BLaER1 (cell line): ENCODE data around the gene ALDH3B1.
"Not testable (repeated sequence)": the region's sequence is repeated elsewhere in the genome, so short reads cannot be mapped to it uniquely, and the experiment has no call there.

Experiments used
- H3K27ac ChIP-seq: shearing (Covaris generic); formaldehyde crosslinking; 2 replicates; pipeline ENCODE4 v1.8.1; 2022
- H3K27me3 ChIP-seq: shearing (Covaris generic); formaldehyde crosslinking; 2 replicates; pipeline ENCODE4 v1.8.1; 2022
- H3K36me3 ChIP-seq: shearing (Covaris generic); formaldehyde crosslinking; 2 replicates; pipeline ENCODE4 v1.8.1; 2022
- H3K4me1 ChIP-seq: shearing (Covaris generic); formaldehyde crosslinking; 2 replicates; pipeline ENCODE4 v1.8.1; 2022
- H3K4me2 ChIP-seq: shearing (Covaris generic); formaldehyde crosslinking; 2 replicates; pipeline ENCODE4 v1.8.1; 2022
- H3K4me3 ChIP-seq: shearing (Covaris generic); formaldehyde crosslinking; 2 replicates; pipeline ENCODE4 v1.8.1; 2022
- H3K9ac ChIP-seq: shearing (Covaris generic); formaldehyde crosslinking; 2 replicates; pipeline ENCODE4 v1.8.1; 2022
- H3K9me3 ChIP-seq: shearing (Covaris generic); formaldehyde crosslinking; 2 replicates; pipeline ENCODE4 v1.8.1; 2022
- H4K20me1 ChIP-seq: shearing (Covaris generic); formaldehyde crosslinking; 2 replicates; pipeline ENCODE4 v1.8.1; 2022
- Cebpa-rat ChIP-seq: shearing (Covaris generic); IDR thresholded peaks from 2 replicates; pipeline ENCODE4 v1.8.1; 2022

The ALDH3B1 gene

GRCh38 chr11:68010090-68011041, at the start of gene ALDH3B1:
TSS of gene ALDH3B1 (plus strand) at chr11:68010327. CDS start at chr11:68015298, 4,971 bp downstream.
- Histone ChIP-seq H3K27me3 (no peaks in the 10 kb centered on the region), H3K4me3 (peak within 1 kb of the TSS; percentile 67), H3K27ac (peak within 1 kb of the TSS; percentile 96), H3K9me3 (no peaks in the 10 kb centered on the region), H4K20me1 (no peaks in the 10 kb centered on the region), H3K4me1 (peaks cover 100% of the 10 kb centered on the region), H3K36me3 (0 out of 2 replicates have a peak, but pooled peaks cover 5% of the 10 kb centered on the region), H3K9ac (peak within 1 kb of the TSS; percentile 84), H3K4me2 (peak within 1 kb of the TSS; percentile 100)
- peak; percentile 91 for TF ChIP-seq Cebpa-rat

- H3K9me3 ChIP-seq, H3K27ac ChIP-seq: not testable (repeated sequence)
These were observed 46.9 kb upstream of the ALDH3B1 start for GRCh38 chr11:67963217-67963616.

GRCh38 chr11:67963879-67964278, 46.2 kb upstream of the ALDH3B1 start:
- not testable (repeated sequence) for H3K4me3 ChIP-seq, H3K9ac ChIP-seq, H4K20me1 ChIP-seq, H3K27me3 ChIP-seq, H3K9me3 ChIP-seq, H3K4me1 ChIP-seq, H3K27ac ChIP-seq, H3K4me2 ChIP-seq, H3K36me3 ChIP-seq

More at GRCh38 chr11:67963217-67963616, 46.9 kb upstream of the ALDH3B1 start:
- H4K20me1 ChIP-seq, H3K4me2 ChIP-seq, H3K27me3 ChIP-seq, H3K4me1 ChIP-seq, H3K4me3 ChIP-seq, H3K36me3 ChIP-seq, H3K9ac ChIP-seq: not testable (repeated sequence)

DNA sequence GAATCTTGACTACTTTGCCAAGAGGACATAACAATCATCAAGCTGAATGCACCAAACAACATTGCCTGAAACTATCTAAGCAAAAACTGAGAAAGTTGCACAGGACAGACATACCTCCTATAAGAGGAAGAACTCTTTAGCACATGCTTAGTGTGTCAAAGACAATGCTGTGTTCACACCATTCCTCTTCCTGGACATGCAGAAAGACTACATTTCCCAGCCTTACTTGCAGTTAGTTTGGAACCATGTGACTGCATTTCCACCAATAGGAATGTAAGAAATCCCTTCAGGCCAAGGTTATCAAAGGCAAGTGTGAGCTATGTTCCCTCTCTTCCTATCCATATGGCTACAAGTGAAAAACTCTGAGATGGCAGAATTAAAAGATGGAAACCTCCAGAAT, 45.4 kb upstream of the ALDH3B1 start:
- not testable (repeated sequence) for H3K4me1 ChIP-seq, H3K27ac ChIP-seq, H3K36me3 ChIP-seq, H4K20me1 ChIP-seq, H3K4me3 ChIP-seq, H3K9me3 ChIP-seq, H3K27me3 ChIP-seq, H3K4me2 ChIP-seq, H3K9ac ChIP-seq

GRCh38 chr11:67965830-67966348, 44.2 kb upstream of the ALDH3B1 start:
- H3K9ac ChIP-seq, H3K36me3 ChIP-seq, H3K4me1 ChIP-seq, H3K4me3 ChIP-seq, H4K20me1 ChIP-seq, H3K27ac ChIP-seq, H3K27me3 ChIP-seq, H3K9me3 ChIP-seq, H3K4me2 ChIP-seq: not testable (repeated sequence)

DNA sequence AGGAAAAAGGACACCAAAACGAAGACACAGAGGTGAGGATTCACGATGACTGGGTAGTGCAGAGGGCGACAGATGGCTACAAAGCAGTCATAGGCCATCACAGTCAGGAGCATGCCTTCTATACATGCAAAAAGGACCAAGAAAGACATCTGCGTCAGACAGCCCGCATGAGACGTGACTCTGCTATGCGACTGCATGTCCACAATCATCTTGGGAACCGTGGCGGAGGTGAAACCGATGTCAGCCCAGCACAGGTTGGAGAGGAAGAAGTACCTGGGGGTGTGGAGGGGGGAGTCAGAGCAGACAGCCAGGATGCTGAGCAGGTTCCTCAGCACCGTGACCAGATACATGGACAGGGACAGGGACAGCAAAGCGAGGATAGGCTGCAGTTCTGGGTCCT, 35.4 kb upstream of the ALDH3B1 start:
- H3K27me3 ChIP-seq, H3K4me1 ChIP-seq, H3K4me2 ChIP-seq, H3K27ac ChIP-seq, H3K9ac ChIP-seq, H3K36me3 ChIP-seq, H3K4me3 ChIP-seq, H4K20me1 ChIP-seq, H3K9me3 ChIP-seq: not testable (repeated sequence)

DNA sequence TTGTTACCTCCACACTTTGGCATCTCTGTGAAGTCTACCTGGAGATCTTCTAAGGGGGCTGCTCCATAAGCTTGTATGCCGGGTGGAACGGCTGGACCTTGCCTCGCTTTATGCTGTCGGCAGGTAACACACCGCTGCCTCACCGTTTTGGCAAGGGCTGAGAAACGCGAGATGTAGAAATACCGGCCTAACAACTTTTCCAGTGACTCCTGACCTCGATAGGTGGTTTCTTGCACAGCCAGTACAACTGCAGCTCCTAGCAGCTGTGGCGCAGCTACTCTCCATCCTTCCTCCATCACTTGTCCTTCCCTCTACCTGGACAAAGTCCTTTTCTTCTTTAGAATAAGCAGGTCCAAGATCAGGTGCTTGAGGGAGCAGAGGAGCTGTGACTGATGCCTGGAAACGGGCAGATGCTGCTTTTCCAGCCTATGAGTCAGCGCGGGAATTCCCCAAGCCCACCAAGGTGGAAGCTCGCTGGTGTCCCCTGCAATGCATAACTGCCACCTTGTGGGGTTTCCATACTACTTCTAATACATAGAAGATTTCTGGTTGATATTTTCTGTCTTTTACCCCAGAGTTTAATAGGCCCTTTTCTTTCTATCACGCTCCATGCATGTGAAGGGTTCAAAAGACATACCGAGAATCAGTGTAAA, 31.2 kb upstream of the ALDH3B1 start:
- not testable (repeated sequence) for H3K4me3 ChIP-seq, H3K27me3 ChIP-seq, H3K4me2 ChIP-seq, H3K9ac ChIP-seq, H3K36me3 ChIP-seq, H3K27ac ChIP-seq, H3K4me1 ChIP-seq, H3K9me3 ChIP-seq, H4K20me1 ChIP-seq

GRCh38 chr11:67981226-67981625, 28.9 kb upstream of the ALDH3B1 start:
- H3K36me3 ChIP-seq, H3K9ac ChIP-seq, H3K9me3 ChIP-seq, H4K20me1 ChIP-seq, H3K4me1 ChIP-seq, H3K27ac ChIP-seq, H3K27me3 ChIP-seq, H3K4me3 ChIP-seq, H3K4me2 ChIP-seq: not testable (repeated sequence)

DNA sequence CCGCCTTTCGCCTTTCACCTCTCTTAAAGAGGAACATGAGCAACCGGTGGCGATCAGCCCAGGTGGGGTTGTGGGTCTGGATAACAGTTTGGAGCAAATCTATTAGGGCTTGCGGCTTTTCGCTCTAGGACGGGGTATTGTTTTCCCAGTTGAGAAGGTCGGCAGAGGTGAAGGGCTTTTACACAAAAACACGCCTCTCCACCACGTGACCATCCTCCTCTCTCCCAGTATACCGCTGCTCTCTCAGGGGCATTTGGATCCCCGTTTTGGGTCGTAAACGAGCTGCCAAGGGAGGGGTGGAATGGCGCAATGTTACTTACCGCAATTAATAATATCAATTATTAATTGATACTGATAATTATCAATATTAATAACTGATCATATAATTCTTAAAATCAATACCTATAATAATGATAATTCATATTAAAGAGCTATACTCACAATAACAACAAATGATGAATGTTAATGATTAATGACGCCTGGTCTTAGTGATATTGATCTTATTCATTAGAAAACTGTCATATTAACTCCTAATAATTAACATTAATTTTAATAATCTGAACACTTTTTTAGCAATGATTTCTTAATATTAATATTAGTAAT, 27.8 kb upstream of the ALDH3B1 start:
- H4K20me1 ChIP-seq, H3K27me3 ChIP-seq, H3K4me1 ChIP-seq, H3K9me3 ChIP-seq, H3K4me2 ChIP-seq, H3K36me3 ChIP-seq, H3K9ac ChIP-seq, H3K27ac ChIP-seq, H3K4me3 ChIP-seq: not testable (repeated sequence)

GRCh38 chr11:67983951-67984350, 26.2 kb upstream of the ALDH3B1 start:
- Histone ChIP-seq H3K9ac (no peak overlapping the region), H3K27me3 (no peaks in the 10 kb centered on the region), H3K4me3 (no peak overlapping the region), H3K9me3 (no peaks in the 10 kb centered on the region), H3K4me2 (no peak overlapping the region), H3K4me1 (no peaks in the 10 kb centered on the region), H4K20me1 (no peaks in the 10 kb centered on the region), H3K27ac (no peak overlapping the region), H3K36me3 (no peaks in the 10 kb centered on the region)
- no peak for TF ChIP-seq Cebpa-rat

DNA sequence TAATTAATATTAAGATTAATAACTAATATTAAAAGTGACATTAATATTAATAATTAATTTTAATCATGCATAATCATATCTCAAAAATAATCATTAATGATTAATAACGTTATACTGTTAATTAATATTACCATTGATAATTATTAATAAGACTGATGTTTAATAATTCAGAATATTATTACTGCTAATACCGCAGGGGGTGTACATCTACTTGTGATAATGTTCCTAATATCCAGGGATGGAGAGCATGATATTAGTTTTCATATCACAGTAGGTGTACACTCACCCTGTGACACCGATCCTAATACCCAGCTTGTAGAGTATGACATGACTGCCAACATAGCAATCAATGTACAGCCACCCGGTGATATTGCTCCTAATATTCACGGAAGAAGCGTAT, 24.8 kb upstream of the ALDH3B1 start:
- H3K9me3 ChIP-seq, H3K4me2 ChIP-seq, H3K4me1 ChIP-seq: not testable (repeated sequence)

GRCh38 chr11:67990546-67991346, 19.4 kb upstream of the ALDH3B1 start:
- H3K9me3 ChIP-seq, H3K4me2 ChIP-seq, H3K9ac ChIP-seq, H4K20me1 ChIP-seq, H3K4me3 ChIP-seq, H3K27ac ChIP-seq, H3K27me3 ChIP-seq: not testable (repeated sequence)
- peaks cover 20% of the 10 kb centered on the region for H3K36me3 ChIP-seq
- peaks cover 16% of the 10 kb centered on the region for H3K4me1 ChIP-seq

More for the DNA sequence above, 24.8 kb upstream of the ALDH3B1 start:
- not testable (repeated sequence) for H4K20me1 ChIP-seq, H3K36me3 ChIP-seq, H3K9ac ChIP-seq, H3K27me3 ChIP-seq, H3K4me3 ChIP-seq, H3K27ac ChIP-seq

DNA sequence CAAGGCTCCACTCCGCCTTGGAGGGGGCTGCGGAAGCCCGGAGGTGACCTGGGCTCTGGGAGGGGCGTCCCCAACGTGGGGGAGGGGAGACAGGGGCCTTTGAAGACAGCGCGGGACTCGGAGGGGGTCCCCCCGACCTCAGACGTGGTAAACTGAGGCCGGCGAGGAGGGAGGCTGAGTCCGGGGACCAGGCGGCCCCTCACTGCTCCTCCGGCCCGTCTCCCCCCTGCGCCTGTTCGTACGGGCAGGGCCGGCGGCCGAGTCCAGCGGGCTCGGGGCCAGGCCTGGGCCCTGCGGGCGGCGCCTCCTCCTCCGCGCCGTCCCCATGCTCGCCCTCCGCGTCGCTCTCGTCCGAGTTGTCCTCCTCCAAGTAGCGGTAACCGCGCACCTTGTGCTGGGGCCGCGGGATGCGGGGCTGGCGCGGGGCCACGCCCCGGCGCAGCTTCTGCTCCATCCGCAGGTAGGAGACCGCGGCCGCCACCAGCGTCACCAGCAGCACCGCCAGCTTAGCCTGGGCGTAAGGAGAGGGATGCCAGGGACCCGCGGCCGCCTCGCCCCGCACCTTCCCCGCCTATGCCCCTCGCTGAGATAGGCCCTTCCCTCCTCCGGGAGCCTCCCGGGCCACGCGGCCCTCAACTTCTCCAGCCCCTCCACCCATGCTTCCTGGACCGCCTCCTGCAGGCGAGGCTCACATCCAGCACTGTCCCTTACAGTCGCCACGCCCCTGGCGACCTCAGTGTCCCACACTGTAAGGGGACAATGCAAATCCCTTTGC, 18.6 kb upstream of the ALDH3B1 start:
- not testable (repeated sequence) for H3K27me3 ChIP-seq, H3K4me3 ChIP-seq, H3K4me2 ChIP-seq, H3K9ac ChIP-seq, H3K27ac ChIP-seq, H3K9me3 ChIP-seq
- Histone ChIP-seq H3K36me3 (peaks cover 28% of the 10 kb centered on the region), H3K4me1 (peaks cover 16% of the 10 kb centered on the region), H4K20me1 (peaks cover 14% of the 10 kb centered on the region)
